Stimulated activated CD4-positive, alpha-beta T cell treated with anti-CD3 and anti-CD28 coated beads, Interleukin-1b, Interleukin-23, amount 100 ng/mL, for 48 hours (primary cell): Measurements from ENCODE around the gene SPTB.

Experiments used
- DNase-seq: peaks from one replicate; pipeline ENCODE4 v3.0.0-alpha.2; 2020

The SPTB gene

DNA sequence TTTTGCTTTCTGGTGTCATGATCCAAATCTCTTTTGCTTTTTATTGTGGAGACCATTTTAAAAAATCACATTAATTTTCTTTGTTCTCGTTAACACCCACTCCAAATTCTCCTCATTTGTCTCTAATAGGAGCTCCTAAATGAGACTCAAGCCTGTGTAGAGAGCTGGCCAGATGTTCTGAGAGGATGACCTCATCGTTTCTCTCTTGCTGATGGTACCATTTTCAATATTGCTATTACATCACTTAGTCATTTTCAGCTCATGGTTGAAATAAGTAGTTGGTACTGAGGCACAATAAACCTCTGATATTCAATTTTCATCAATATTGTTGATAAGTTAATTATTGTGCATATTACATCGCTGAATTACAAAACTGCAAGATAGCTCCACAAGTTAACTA, 31.5 kb downstream of the SPTB start:
- no peak for DNase-seq

DNA sequence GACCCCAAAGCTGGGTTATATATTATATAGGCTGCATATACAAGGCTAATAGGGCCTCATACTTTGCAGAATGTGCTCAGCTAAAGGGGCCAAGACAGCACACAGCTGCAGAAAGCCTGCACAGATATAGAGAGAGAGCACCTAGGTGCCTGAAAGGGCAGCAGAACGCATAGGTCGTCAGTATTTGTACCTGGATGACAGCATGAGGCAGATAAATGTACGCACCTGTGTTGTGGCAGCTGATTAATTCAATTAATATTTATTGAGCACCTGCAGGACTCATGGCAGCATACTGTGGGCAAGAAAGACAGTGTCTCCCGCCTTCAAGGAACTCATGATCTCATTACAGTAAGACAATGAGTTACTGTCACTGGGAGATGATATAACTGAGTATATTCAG, 33.4 kb downstream of the SPTB start:
- no peak for DNase-seq

DNA sequence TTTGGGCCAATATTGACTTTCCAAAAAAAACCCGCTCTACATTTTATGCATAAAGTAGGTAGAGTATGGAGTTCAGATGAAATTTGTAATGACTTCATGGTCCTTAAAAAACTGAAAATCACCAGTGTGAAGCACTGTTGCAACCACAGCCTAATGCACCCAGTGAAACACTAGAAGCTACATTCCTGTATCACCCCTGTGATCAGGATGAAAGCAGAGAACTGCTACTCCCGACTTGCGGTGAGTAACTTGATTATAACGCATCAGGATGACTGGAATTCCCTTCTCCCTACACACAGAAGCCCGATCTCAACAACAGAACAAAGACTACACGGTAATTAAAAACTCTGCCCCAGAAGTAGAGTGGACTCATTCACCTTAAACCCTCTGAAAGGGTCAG, 33.8 kb downstream of the SPTB start:
- no peak for DNase-seq

DNA sequence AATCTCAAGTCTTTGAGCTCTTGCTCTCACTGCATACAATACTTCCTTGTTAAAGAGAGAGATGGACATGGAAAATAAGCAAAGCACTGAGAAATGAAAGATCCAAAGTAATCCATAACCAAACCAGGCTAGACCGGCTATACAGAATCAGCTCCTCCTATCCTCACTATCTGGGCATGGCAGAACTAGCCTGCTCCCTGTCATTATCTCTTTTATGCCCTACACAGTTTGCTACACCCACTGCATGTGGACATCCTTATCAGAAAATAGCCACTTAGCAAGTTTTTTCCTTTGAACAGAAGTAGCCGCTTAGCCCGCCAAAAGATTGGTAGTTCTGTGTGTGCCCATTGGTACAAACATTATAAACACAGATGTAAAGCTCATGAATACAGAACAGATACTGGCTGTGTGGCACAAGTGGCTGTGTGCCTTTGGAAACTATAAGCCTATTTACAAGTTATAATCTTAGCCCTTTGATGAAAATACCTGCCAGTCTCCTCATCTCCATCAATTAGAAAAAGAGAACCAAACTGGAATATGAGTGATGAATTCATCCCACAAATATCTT, 34.7 kb downstream of the SPTB start:
- DNase-seq = no peak

- DNase-seq = no peak
These were observed 35.4 kb downstream of the SPTB start for GRCh38 chr14:64844272-64844671.

GRCh38 chr14:64843548-64843947, 36.2 kb downstream of the SPTB start:
- no peak for DNase-seq

DNA sequence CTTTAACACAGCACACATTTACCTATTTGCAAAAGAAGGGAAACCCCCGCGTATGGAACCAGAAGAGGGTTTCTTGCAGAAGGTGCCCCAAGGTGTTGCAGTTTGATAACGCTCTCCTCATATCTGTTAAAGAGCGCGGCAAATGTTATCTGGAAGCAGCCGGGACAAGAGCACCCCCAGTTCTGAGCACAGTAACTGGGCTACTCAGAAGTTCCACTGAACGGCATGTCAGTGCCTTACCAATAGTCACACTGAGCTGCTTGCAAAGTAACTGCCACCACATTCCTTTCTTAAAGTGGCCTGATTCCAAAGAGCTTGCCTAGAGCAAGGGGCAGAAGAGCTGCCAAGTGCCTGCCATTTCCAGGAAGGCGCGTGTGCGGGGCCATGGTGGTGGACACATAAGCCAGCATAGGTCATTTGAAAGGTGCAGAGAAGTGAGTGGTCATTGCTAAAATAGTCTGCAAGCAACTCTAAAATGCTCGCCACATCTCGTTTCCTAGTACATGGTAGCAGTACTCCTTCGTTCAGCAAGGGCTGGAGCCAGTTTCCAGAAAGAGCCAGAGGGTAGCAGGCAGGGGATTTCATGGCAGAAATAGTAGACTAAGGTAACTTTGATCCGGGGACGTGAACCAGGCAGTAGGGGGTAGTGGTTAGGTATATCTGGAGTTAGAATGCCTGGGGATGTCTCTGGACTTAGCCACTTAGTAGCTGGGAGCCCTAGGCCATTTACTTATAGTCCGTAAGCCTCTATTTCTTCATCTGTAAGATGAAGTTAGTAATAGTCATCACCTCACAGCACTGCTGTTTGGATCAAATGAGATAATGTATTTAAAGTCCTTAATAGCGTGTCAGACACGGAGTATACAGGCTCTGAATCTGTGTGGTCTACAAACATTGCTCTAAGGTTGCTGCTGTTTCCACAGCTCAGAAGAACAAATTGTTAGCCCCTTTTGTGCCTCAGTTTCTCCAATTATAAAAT, 37.6 kb downstream of the SPTB start:
- no peak for DNase-seq

GRCh38 chr14:64841121-64841651, 38.5 kb downstream of the SPTB start:
- DNase-seq = no peak

DNA sequence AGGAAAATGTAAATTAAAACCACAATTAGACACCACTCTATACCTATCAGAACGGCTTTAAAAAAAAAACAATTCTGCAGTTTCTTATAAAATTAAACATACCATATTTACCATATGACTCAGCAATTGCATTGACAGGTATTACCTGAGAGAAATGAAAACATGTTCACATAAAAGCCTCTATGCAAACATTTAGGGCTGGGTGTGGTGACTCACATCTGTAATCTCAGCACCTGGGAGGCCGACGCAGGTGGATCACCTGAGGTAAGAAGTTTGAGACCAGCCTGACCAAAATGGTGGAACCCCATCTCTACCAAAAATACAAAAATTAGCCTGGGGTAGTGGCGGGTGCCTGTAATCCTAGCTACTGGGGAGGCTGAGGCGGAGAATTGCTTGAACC, 41.1 kb downstream of the SPTB start:
- no peak for DNase-seq

- DNase-seq = no peak
These were observed 44.3 kb downstream of the SPTB start for GRCh38 chr14:64835431-64835830.

GRCh38 chr14:64834965-64835364, 44.7 kb downstream of the SPTB start:
- DNase-seq = no peak

GRCh38 chr14:64831419-64831818, 48.3 kb downstream of the SPTB start:
- DNase-seq = no peak

DNA sequence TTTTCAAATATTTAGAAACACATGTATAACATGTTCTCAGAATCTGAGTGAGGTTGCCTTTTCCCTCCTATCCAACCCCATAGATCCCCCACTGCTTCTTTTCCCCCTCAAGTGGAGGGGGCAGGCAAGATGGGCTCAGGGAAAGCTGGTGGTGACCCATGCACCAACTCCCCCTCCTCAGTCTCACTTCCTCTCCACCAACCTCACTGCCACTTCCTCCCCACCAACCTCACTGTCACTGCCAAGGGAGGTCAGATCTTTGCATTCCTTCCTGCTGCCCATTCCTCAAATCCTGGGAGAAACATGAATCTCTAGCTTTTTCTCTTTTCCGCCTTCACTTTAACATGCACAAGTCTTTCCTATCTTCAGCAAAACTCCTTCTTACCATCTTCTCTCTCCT, 48.7 kb downstream of the SPTB start:
- no peak for DNase-seq

DNA sequence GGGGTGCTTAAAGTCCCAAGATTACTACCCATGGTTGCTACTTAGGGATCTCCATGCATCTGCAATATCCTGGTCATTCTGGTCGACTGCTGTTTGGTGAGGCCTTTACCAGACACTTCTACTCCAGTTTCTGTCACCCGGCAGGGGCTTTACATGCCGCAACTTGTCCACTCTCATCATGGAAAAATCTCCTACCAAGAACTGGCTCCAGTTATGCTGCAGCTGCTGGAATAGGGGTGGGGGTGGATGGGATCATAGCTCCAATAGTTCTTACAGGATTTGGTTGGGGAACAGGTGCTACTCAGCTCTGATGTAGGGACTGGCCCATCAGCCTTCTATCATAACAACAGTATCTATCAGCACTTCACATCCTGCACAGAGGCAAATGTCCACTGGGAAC, 51.6 kb downstream of the SPTB start:
- no peak for DNase-seq

DNA sequence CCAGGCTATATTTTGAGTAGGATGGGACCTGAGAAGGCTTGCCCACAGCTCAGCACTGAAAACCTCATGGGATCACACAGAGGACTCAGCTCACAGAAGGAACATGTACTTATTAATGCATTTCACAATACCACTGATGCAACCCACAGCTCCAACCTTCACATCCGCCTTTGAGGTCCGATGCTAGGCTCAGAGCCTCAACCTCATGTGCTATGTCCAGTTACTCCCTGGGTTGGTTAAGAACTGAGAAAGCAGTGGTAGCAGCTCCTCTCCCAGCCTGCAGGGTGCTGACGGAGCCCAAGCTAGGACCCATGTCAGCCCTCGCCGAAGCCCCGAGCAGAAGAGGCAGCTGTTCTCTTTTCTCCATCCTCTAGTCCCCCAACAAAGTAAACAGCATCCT, 52.9 kb downstream of the SPTB start:
- DNase-seq = no peak

- DNase-seq = no peak
These were observed 53.4 kb downstream of the SPTB start for GRCh38 chr14:64826333-64826732.

DNA sequence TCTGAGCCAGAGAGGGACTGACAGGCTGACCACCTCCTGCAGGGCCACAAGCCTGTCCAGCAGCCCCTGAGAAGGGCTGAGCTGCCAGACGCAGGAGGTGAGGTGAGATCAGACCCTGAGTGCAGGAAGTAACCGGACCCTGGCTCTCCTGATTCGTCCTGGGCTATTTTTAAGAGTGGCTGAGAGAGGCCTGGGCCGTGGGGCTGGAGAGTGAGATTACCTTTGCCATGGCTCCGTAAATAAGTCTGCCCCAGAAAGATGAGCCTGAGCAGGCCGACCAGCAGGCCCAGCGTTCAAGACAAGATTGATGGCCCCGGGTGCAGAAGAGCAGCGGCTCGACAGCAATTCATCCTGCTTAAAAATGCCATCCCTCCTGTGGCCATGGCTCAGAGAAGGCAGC, 54.2 kb downstream of the SPTB start:
- DNase-seq = no peak

DNA sequence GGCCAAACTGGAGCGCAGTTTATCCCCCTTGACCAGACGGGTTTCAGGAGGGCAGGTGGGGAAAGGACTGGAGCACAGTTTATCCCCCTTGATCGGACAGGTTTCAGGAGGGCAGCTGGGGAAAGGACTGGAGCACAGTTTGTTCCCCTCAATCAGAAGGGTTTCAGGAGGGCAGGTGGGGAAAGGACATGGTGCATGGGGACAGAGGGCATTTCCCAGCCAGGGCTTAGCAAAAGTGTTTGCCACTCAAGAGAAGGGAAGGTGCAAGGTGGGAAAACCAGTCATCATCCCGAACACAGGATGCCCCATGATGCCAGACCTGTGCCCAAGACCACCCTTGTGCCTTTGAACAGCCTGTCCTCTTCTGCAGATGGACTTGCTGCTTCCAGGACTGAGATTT, 54.7 kb downstream of the SPTB start:
- no peak for DNase-seq

GRCh38 chr14:64824471-64824870, 55.2 kb downstream of the SPTB start:
- no peak for DNase-seq

DNA sequence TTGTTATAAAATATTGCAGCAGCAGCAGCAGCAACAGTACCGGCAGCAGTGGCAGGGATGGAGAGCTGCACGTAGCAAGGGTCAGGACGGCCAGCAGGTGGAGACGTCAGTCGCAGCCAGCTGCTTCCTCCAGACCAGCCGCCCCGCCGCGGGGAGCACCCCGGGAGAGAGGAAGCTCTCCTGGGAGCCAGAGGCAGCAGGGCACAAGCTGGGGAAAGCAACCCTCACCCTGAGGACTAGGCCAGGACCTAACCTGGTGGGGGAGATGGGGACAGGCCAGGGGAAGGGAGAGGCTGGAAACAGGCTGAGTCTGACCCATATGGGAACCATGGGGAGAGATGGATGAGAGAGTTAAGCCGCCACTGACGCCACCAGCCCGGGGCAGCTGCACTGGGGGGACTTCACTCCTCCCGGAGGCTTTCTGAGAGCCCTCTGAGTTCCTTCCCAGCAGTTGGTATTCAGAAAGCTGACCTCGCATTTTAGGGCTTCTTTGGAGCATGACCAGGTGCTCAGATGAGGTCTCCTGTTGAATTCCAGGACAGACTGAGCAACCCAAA, 56.3 kb downstream of the SPTB start:
- peak; percentile 63 for DNase-seq

DNA sequence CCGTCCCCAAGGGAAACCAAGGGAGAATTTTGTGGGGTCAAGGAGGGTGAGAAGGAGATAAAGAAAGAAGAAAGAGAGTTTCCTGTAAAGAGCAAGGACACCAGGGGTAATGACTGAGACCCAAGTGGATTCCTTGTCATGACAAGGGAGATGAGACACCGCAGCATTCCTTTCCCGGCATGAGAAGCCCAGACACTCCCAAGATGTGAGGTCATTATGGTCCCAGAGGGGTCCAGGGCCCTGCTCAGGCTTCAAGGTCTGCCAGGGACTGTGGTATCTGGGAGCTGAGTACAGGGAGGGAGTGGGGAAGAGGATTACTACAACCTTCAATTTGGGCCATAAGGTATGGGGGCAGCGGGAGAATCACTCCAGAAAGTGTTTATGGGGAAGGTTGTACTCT, 58.1 kb downstream of the SPTB start:
- DNase-seq = no peak

GRCh38 chr14:64818151-64818550, 61.6 kb downstream of the SPTB start:
- DNase-seq = no peak

GRCh38 chr14:64817631-64818030, 62.1 kb downstream of the SPTB start:
- DNase-seq = no peak

- no peak for DNase-seq
These were observed 63.4 kb downstream of the SPTB start for GRCh38 chr14:64816221-64816783.
